ENCODE results near the gene ZSWIM6. TPM values are rescaled to one million over a fixed set of nuclear protein-coding genes. Genes with fewer than 3 reads are reported as not detected.

ZSWIM6 gene
- total RNA-seq, 4 donors from 2014 or later = 1.9 to 4.0 (median 3.0) TPM

- Histone ChIP-seq H3K27me3 (no peaks in the 10 kb centered on the region), H3K36me3 (peaks cover 0 to 7% of the 10 kb centered on the region in 2 donors), H3K9me3 (no peaks in the 10 kb centered on the region), H3K4me3 (no peak overlapping the region), H3K4me1 (no peaks in the 10 kb centered on the region), H3K27ac (no peak overlapping the region)
- TF ChIP-seq, protein P1, sequence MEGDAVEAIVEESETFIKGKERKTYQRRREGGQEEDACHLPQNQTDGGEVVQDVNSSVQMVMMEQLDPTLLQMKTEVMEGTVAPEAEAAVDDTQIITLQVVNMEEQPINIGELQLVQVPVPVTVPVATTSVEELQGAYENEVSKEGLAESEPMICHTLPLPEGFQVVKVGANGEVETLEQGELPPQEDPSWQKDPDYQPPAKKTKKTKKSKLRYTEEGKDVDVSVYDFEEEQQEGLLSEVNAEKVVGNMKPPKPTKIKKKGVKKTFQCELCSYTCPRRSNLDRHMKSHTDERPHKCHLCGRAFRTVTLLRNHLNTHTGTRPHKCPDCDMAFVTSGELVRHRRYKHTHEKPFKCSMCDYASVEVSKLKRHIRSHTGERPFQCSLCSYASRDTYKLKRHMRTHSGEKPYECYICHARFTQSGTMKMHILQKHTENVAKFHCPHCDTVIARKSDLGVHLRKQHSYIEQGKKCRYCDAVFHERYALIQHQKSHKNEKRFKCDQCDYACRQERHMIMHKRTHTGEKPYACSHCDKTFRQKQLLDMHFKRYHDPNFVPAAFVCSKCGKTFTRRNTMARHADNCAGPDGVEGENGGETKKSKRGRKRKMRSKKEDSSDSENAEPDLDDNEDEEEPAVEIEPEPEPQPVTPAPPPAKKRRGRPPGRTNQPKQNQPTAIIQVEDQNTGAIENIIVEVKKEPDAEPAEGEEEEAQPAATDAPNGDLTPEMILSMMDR (IDR thresholded peaks at IDR 0.05 in 4 of 5, conservative IDR thresholded peaks at IDR 0.05 in 1 of 5) = no peak
- TF ChIP-seq POLR2A (IDR thresholded peaks at IDR 0.05) = no peak
- in situ Hi-C loops (cut with MboI; ENCODE audit: low sequenced_read_pairs in 4 of 4) = no loop called here
- ATAC-seq = no peak
- intact Hi-C loops (cut with DNase I; ENCODE audit: low total_unique reads) = no loop called here
- no peak for DNase-seq
Observed at GRCh38 chr5:61523073-61523472, 191.0 kb downstream of the ZSWIM6 start.

- Histone ChIP-seq H3K27me3 (no peaks in the 10 kb centered on the region), H3K36me3 (peaks cover 0 to 8% of the 10 kb centered on the region in 2 donors), H3K9me3 (no peaks in the 10 kb centered on the region), H3K4me1 (no peaks in the 10 kb centered on the region), H3K27ac (no peak overlapping the region), H3K4me3 (no peak overlapping the region)
- TF ChIP-seq, protein P1 (IDR thresholded peaks at IDR 0.05 in 4 of 5, conservative IDR thresholded peaks at IDR 0.05 in 1 of 5) = no peak
- TF ChIP-seq POLR2A (IDR thresholded peaks at IDR 0.05) = no peak
- in situ Hi-C loops (cut with MboI; ENCODE audit: low sequenced_read_pairs in 4 of 4) (no loop called here), intact Hi-C loops (cut with DNase I; ENCODE audit: low total_unique reads) (no loop called here)
- ATAC-seq (no peak), DNase-seq (no peak)
Observed at GRCh38 chr5:61523997-61524396, 191.9 kb downstream of the ZSWIM6 start.

DNA sequence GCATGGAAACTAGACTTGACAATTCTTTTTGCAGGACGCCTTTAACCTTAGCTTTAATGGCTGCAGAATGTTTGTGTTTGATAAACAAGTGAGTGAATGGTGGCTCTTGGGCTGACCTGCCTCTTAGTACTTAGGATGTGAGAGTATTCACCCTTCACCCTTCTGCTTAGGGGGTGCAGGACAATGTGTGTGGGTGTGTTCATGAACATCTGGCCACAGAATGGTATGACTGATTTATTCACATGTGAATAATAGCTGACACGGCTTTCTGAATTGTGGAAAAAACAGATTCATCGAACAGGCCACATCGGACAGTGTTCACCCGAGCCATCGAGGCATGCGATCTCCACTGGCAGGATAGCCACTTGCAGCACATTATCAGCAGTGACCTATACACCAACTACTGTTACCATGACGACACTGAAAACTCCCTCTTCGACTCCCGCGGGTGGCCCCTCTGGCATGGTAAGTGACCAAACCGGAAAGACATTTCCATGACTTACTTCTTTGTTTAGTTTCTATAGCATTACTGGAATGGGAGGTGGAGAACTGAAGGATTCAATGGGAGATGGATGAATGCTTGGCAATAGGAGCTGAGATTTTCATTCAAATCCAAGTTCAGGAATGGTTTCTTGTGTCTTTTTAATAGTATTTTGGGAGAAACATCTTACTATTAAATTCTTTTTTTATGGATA, 193.6 kb downstream of the ZSWIM6 start:
- Histone ChIP-seq H3K27ac (no peak overlapping the region), H3K9me3 (no peaks in the 10 kb centered on the region), H3K4me1 (no peaks in the 10 kb centered on the region), H3K4me3 (no peak overlapping the region), H3K27me3 (no peaks in the 10 kb centered on the region), H3K36me3 (peaks cover 0 to 13% of the 10 kb centered on the region in 2 donors)
- in situ Hi-C loops (cut with MboI; ENCODE audit: low sequenced_read_pairs in 4 of 4) = no loop called here
- intact Hi-C loops (cut with DNase I; ENCODE audit: low total_unique reads) = no loop called here
- TF ChIP-seq, protein P1 (IDR thresholded peaks at IDR 0.05 in 4 of 5, conservative IDR thresholded peaks at IDR 0.05 in 1 of 5) = no peak
- no peak for TF ChIP-seq POLR2A (IDR thresholded peaks at IDR 0.05)
- DNase-seq (no peak), ATAC-seq (no peak)

- Histone ChIP-seq H3K4me3 (no peak overlapping the region), H3K27ac (no peak overlapping the region), H3K27me3 (no peaks in the 10 kb centered on the region), H3K4me1 (no peaks in the 10 kb centered on the region), H3K36me3 (peaks cover 0 to 13% of the 10 kb centered on the region in 2 donors), H3K9me3 (no peaks in the 10 kb centered on the region)
- TF ChIP-seq, protein P1 (IDR thresholded peaks at IDR 0.05 in 4 of 5, conservative IDR thresholded peaks at IDR 0.05 in 1 of 5) = no peak
- no peak for TF ChIP-seq POLR2A (IDR thresholded peaks at IDR 0.05)
- intact Hi-C loops (cut with DNase I; ENCODE audit: low total_unique reads) (no loop called here), in situ Hi-C loops (cut with MboI; ENCODE audit: low sequenced_read_pairs in 4 of 4) (no loop called here)
- ATAC-seq (no peak), DNase-seq (no peak)
Observed at GRCh38 chr5:61526207-61526519, 194.1 kb downstream of the ZSWIM6 start.

DNA sequence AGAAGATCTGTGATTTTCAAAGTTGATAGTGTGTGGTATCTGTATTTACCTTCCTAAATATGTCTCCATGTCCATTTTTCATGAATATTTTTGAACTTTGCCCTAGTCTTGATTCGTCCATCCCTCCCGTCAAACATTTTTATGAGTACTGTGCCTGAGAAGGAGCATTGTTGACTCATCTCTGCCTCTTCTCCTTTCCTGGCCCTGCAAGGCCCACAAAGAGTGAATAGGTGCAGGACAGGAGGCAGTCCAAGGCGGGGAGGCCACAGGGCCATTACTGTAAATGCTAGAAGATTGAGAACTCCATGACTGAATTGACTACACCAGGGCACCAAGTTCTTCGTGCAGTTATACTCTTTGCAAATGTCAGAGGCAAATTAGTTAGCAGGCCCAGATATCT, 200.9 kb downstream of the ZSWIM6 start:
- no peak overlapping the region for H3K4me3 ChIP-seq
- in situ Hi-C loops (cut with MboI; ENCODE audit: low sequenced_read_pairs in 4 of 4) = no loop called here
- no peak overlapping the region for H3K27ac ChIP-seq
- no peak for DNase-seq
- no peaks in the 10 kb centered on the region for H3K27me3 ChIP-seq
- H3K36me3 ChIP-seq = peaks cover 0 to 26% of the 10 kb centered on the region in 2 donors
- TF ChIP-seq POLR2A (IDR thresholded peaks at IDR 0.05) = no peak
- TF ChIP-seq, protein P1 (IDR thresholded peaks at IDR 0.05 in 4 of 5, conservative IDR thresholded peaks at IDR 0.05 in 1 of 5) = no peak
- intact Hi-C loops (cut with DNase I; ENCODE audit: low total_unique reads) = loop anchor here (10.0 kb wide), 1 partner anchor 88 kb away; no protein-coding TSS in a partner anchor
- H3K4me1 ChIP-seq = no peaks in the 10 kb centered on the region
- no peaks in the 10 kb centered on the region for H3K9me3 ChIP-seq
- ATAC-seq = no peak
